T-helper 1 cell treated with Interleukin-12 subunit alpha and Interleukin-12 subunit beta and Interleukin-4 antibody, amounts not matched to agents 30 μg/mL and 1 μg/mL, for 36 hours (primary cell): ENCODE measurements around the gene GTF2H2.
"Not testable (repeated sequence)": the region's sequence is repeated elsewhere in the genome, so short reads cannot be mapped to it uniquely, and the experiment has no call there.

ENCODE experiments used
- H3K27ac Mint-ChIP-seq: one replicate; pipeline ENCODE4 v1.8.0; 2021; ENCODE audit warnings: mild to moderate bottlenecking, mixed read lengths
- H3K27me3 Mint-ChIP-seq: one replicate; pipeline ENCODE4 v1.8.0; 2021; ENCODE audit warnings: low read depth, mixed read lengths
- H3K36me3 Mint-ChIP-seq: one replicate; pipeline ENCODE4 v1.8.0; 2021; ENCODE audit warnings: low read depth, mixed read lengths
- H3K4me1 Mint-ChIP-seq: one replicate; pipeline ENCODE4 v1.8.0; 2021; ENCODE audit warnings: low read depth, mixed read lengths
- H3K4me3 Mint-ChIP-seq: one replicate; pipeline ENCODE4 v1.8.0; 2021; ENCODE audit warnings: mild to moderate bottlenecking, moderate library complexity, mixed read lengths
- H3K9me3 Mint-ChIP-seq: one replicate; pipeline ENCODE4 v1.8.0; 2021; ENCODE audit warnings: mixed read lengths

GTF2H2 gene

GRCh38 chr5:71031046-71031776 lies 36.3 kb downstream of the GTF2H2 start:
- not testable (repeated sequence) for H3K9me3 Mint-ChIP-seq, H3K27ac Mint-ChIP-seq, H3K36me3 Mint-ChIP-seq, H3K4me3 Mint-ChIP-seq, H3K27me3 Mint-ChIP-seq, H3K4me1 Mint-ChIP-seq

- not testable (repeated sequence) for H3K4me1 Mint-ChIP-seq, H3K27me3 Mint-ChIP-seq, H3K4me3 Mint-ChIP-seq, H3K27ac Mint-ChIP-seq, H3K36me3 Mint-ChIP-seq, H3K9me3 Mint-ChIP-seq
These were observed 42.1 kb downstream of the GTF2H2 start, which contains the start of gene NAIP for GRCh38 chr5:71025289-71025953. Gene NAIP (minus strand): TSS chr5:71025339. CDS start chr5:71012915, 12,424 bp downstream.

DNA sequence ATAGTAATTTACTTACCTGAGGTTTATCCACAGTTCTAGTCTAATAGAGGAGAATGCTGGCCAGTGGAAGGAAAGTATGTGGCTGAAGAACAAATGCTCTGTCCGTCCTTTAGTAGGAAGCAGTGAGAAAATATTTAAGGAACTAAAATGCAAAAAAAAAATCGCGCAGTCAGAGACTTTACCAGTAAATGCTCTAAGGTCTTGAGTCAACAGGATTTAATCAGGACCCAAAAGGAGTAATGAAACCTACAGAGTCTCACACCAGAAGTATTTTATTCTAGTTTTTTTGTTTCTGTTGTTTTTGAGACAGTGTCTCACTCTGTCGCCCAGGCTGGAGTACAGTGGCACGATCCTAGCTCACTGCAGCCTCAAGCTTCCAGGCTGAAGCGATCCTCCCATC lies 46.8 kb downstream of the GTF2H2 start:
- not testable (repeated sequence) for H3K27ac Mint-ChIP-seq, H3K36me3 Mint-ChIP-seq, H3K4me3 Mint-ChIP-seq, H3K9me3 Mint-ChIP-seq, H3K4me1 Mint-ChIP-seq, H3K27me3 Mint-ChIP-seq

DNA sequence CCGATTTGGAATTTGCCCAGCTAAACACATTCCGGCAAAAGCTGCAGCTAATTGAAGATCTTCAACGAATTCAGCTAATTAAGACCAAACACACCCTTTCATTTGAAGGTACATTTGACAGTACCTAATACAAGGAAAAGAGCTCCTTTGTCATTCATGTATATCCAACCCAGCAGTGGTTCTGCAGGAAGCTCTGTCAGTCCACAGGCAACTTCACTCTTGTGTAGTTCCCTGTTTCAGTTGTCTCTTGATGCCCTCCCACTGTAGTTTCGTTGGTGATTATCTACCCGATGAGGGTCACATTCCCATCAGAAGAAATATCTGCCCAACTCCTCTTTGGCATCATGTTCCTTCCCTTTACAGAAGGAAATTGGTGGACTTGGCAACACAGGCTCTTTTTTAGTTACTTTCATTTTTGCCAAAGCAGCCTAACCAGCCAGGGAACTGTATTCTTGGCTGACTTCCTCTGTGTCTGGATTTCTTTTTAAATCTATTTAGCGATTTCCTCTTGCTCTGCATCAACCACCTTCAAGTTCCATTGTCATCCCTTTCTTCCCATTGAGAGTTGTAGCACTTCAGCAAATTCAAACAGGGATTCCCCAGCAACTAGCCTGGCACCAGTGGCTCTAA lies 49.0 kb downstream of the GTF2H2 start:
- not testable (repeated sequence) for H3K4me3 Mint-ChIP-seq, H3K36me3 Mint-ChIP-seq, H3K27ac Mint-ChIP-seq, H3K4me1 Mint-ChIP-seq, H3K27me3 Mint-ChIP-seq, H3K9me3 Mint-ChIP-seq

GRCh38 chr5:71014176-71014575 lies 53.3 kb downstream of the GTF2H2 start:
- Mint-ChIP-seq H3K36me3 (no peaks in the 10 kb centered on the region), H3K27me3 (no peaks in the 10 kb centered on the region), H3K4me1 (no peaks in the 10 kb centered on the region), H3K9me3 (no peaks in the 10 kb centered on the region), H3K27ac (no peak overlapping the region), H3K4me3 (no peak overlapping the region)

- no peak overlapping the region for H3K4me3 Mint-ChIP-seq
- no peak overlapping the region for H3K27ac Mint-ChIP-seq
- H3K4me1 Mint-ChIP-seq, result no peaks in the 10 kb centered on the region
- H3K36me3 Mint-ChIP-seq, result no peaks in the 10 kb centered on the region
- no peaks in the 10 kb centered on the region for H3K9me3 Mint-ChIP-seq
- no peaks in the 10 kb centered on the region for H3K27me3 Mint-ChIP-seq
These were observed 53.9 kb downstream of the GTF2H2 start for GRCh38 chr5:71013575-71013974.

- Mint-ChIP-seq H3K27me3 (no peaks in the 10 kb centered on the region), H3K36me3 (no peaks in the 10 kb centered on the region), H3K4me1 (no peaks in the 10 kb centered on the region), H3K27ac (no peak overlapping the region), H3K4me3 (no peak overlapping the region), H3K9me3 (no peaks in the 10 kb centered on the region)
These were observed 56.2 kb downstream of the GTF2H2 start for GRCh38 chr5:71011194-71011792.

- H3K4me1 Mint-ChIP-seq, H3K9me3 Mint-ChIP-seq, H3K4me3 Mint-ChIP-seq, H3K36me3 Mint-ChIP-seq, H3K27ac Mint-ChIP-seq, H3K27me3 Mint-ChIP-seq: not testable (repeated sequence)
These were observed 60.5 kb downstream of the GTF2H2 start for GRCh38 chr5:71006983-71007382.
